ENCODE results near the gene SELENOK. TPM values are rescaled to one million over a fixed set of nuclear protein-coding genes. Genes with fewer than 3 reads are reported as not detected.
A peak's percentile ranks its signal among the peaks of the same experiment; 100 is the strongest.

SELENOK gene
- total and polyA plus RNA-seq, 2 donors (not counting 3 experiments of a cell fraction or from before 2014, with no cell fraction given): 26.1 to 35.2 TPM

- peak; percentile 53 for DNase-seq (ENCODE audit: low read depth, low spot score)
- ChIA-PET POLR2A (interaction anchor here (1.2 kb wide), 1 partner anchor 10 kb away, joined by 3 read pairs; no protein-coding TSS in a partner anchor), CTCF (interaction anchor here (1.0 to 2.3 kb wide), 3 partner anchors 8 to 61 kb away, joined by 3 to 9 read pairs (median 4); no protein-coding TSS in a partner anchor)
- dilution Hi-C loops (cut with MboI; ENCODE audit: extremely low pct_ligation_motif_present, low sequenced_read_pairs): no loop called here
- H3K36me3 ChIP-seq (ENCODE audit: control insufficient read depth in 2 of 2, extremely low read depth in 1 of 2, insufficient read depth in 2 of 2, low read length in 2 of 2): peaks cover 2 to 3% of the 10 kb centered on the region in 2 experiments
- H3K27me3 ChIP-seq (ENCODE audit: control insufficient read depth in 2 of 2, insufficient read depth in 2 of 2, low read length in 2 of 2): peaks cover 2 to 5% of the 10 kb centered on the region in 2 experiments
- no peak for TF ChIP-seq GATA2 (IDR thresholded peaks at IDR 0.05; ENCODE audit: insufficient read depth, insufficient read length, low read depth, low read length)
- TF ChIP-seq JUN (IDR thresholded peaks at IDR 0.05; ENCODE audit: borderline replicate concordance, insufficient read depth, insufficient read length, low read depth): no peak
- TF ChIP-seq EZH2 (IDR thresholded peaks at IDR 0.05; ENCODE audit: borderline replicate concordance, low read depth, low read length, severe bottlenecking): no peak
- TF ChIP-seq MYC (IDR thresholded peaks at IDR 0.05; ENCODE audit: low read depth, low read length): no peak
- TF ChIP-seq FOS (IDR thresholded peaks at IDR 0.05; ENCODE audit: borderline replicate concordance, insufficient read depth, low read length): no peak
- TF ChIP-seq MAX (IDR thresholded peaks at IDR 0.05; ENCODE audit: insufficient read depth, insufficient read length): no peak
- TF ChIP-seq POLR2A (IDR thresholded peaks at IDR 0.05; ENCODE audit: low read depth, low read length): no peak
- TF ChIP-seq CTCF (IDR thresholded peaks at IDR 0.05; ENCODE audit: extremely low read depth in 1 of 2, insufficient read depth in 1 of 2, low read depth in 1 of 2, low read length in 2 of 2): no peak
- TF ChIP-seq POLR2AphosphoS5 (IDR thresholded peaks at IDR 0.05; ENCODE audit: insufficient read depth, low read depth, low read length): no peak
- peaks cover 2% of the 10 kb centered on the region for H4K20me1 ChIP-seq (replicated peaks; ENCODE audit: control insufficient read depth, extremely low read depth, insufficient read depth, low read length)
- BruUV-seq (replicated peaks): no TSS peak
- peak overlapping the region; percentile 98 for H3K4me2 ChIP-seq (ENCODE audit: insufficient read depth, low read length)
- intact Hi-C loops (cut with micrococcal nuclease): loop anchor here (1.0 to 2.0 kb wide), 2 partner anchors 9 to 544 kb away; partner anchors contain the start of genes ACTR8 and DCP1A
- FAIRE-seq: peak; percentile 78
- no peaks in the 10 kb centered on the region for H3K9me3 ChIP-seq (replicated peaks; ENCODE audit: control insufficient read depth, insufficient read depth, low read length)
- peak overlapping the region; percentile 87 for H3K9ac ChIP-seq (replicated peaks; ENCODE audit: extremely low read depth, insufficient read depth, low read length)
- H3K4me1 ChIP-seq (ENCODE audit: control insufficient read depth, extremely low read depth, insufficient read depth, low read length): peaks cover 13% of the 10 kb centered on the region
- H3K79me2 ChIP-seq (ENCODE audit: control insufficient read depth, insufficient read depth, low read length): peaks cover 27% of the 10 kb centered on the region
- peak overlapping the region; percentile 65 for H2AFZ ChIP-seq (ENCODE audit: low read depth, low read length)
- no peaks in the 10 kb centered on the region for H3K9me1 ChIP-seq (replicated peaks; ENCODE audit: control insufficient read depth, extremely low read depth, insufficient read depth, low read length)
- peak overlapping the region; percentile 90 to 96 (median 91) for H3K4me3 ChIP-seq (replicated peaks in 1 of 3; ENCODE audit: insufficient read depth in 1 of 3, low read depth in 1 of 3, low read length in 3 of 3)
- peak overlapping the region; percentile 80 for H3K27ac ChIP-seq (ENCODE audit: insufficient read depth, low read depth, low read length)
Measured at GRCh38 chr3:53890726-53891475, 758 bp downstream of the SELENOK start.

Data from endothelial cell of umbilical vein (primary cell).